ENCODE measurements around the gene RETREG1. TPM values are rescaled to one million over a fixed set of nuclear protein-coding genes. Genes with fewer than 3 reads are reported as not detected.

The RETREG1 gene
- total RNA-seq, 1 donor from 2014 or later = 3.0 TPM

DNA sequence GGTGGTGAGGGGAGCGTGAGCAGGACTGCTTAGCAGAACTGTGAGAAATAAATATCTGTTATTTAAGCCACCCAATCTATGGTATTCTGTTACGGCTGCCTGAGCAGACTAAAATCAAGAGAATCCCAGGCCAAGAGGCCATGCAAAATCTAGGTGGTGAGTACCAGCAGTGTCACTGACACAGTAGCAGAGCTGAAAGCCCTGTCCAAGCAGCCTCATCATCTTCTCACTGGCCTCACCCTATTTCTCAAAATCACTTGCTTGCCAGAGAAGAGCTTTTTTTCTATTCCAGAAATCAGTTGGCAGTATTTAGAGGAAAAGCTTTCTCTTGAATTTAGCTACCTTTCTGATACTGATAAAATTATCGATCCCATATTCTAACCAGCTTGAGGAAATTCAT is 68.0 kb downstream of the RETREG1 start:
- Mint-ChIP-seq H3K27ac (no peak overlapping the region), H3K9me3 (no peaks in the 10 kb centered on the region), H3K4me3 (no peak overlapping the region), H3K27me3 (ENCODE audit: insufficient read depth, low read depth) (no peaks in the 10 kb centered on the region), H3K36me3 (no peaks in the 10 kb centered on the region), H3K4me1 (no peaks in the 10 kb centered on the region)
- no peak for DNase-seq (ENCODE audit: low spot score)
- Histone ChIP-seq H2AFZ (replicated peaks) (no peak overlapping the region), H3K4me3 (no peak overlapping the region), H3K79me2 (ENCODE audit: low read depth) (no peaks in the 10 kb centered on the region), H3K9ac (no peak overlapping the region), H3K9me3 (ENCODE audit: low read depth) (no peaks in the 10 kb centered on the region), H3K4me1 (no peaks in the 10 kb centered on the region), H3K27me3 (no peaks in the 10 kb centered on the region), H3F3A (ENCODE audit: low read depth) (no peaks in the 10 kb centered on the region), H3K36me3 (no peaks in the 10 kb centered on the region), H4K20me1 (ENCODE audit: low read depth) (no peaks in the 10 kb centered on the region), H3K4me2 (no peak overlapping the region), H3K27ac (no peak overlapping the region)
- no peak for TF ChIP-seq EZH2phosphoT487 (IDR thresholded peaks at IDR 0.05)
- TF ChIP-seq, protein P1, sequence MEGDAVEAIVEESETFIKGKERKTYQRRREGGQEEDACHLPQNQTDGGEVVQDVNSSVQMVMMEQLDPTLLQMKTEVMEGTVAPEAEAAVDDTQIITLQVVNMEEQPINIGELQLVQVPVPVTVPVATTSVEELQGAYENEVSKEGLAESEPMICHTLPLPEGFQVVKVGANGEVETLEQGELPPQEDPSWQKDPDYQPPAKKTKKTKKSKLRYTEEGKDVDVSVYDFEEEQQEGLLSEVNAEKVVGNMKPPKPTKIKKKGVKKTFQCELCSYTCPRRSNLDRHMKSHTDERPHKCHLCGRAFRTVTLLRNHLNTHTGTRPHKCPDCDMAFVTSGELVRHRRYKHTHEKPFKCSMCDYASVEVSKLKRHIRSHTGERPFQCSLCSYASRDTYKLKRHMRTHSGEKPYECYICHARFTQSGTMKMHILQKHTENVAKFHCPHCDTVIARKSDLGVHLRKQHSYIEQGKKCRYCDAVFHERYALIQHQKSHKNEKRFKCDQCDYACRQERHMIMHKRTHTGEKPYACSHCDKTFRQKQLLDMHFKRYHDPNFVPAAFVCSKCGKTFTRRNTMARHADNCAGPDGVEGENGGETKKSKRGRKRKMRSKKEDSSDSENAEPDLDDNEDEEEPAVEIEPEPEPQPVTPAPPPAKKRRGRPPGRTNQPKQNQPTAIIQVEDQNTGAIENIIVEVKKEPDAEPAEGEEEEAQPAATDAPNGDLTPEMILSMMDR (IDR thresholded peaks at IDR 0.05) = no peak
- TF ChIP-seq EZH2 (IDR thresholded peaks at IDR 0.05) = no peak

- H3K27me3 Mint-ChIP-seq (ENCODE audit: insufficient read depth, low read depth) = no peaks in the 10 kb centered on the region
- H3K4me1 Mint-ChIP-seq = no peaks in the 10 kb centered on the region
- Histone ChIP-seq H2AFZ (replicated peaks) (no peak overlapping the region), H3K27ac (no peak overlapping the region), H4K20me1 (ENCODE audit: low read depth) (no peaks in the 10 kb centered on the region), H3K79me2 (ENCODE audit: low read depth) (no peaks in the 10 kb centered on the region), H3K9me3 (ENCODE audit: low read depth) (no peaks in the 10 kb centered on the region), H3K9ac (no peak overlapping the region), H3K4me1 (no peaks in the 10 kb centered on the region), H3K4me2 (no peak overlapping the region), H3K36me3 (no peaks in the 10 kb centered on the region), H3F3A (ENCODE audit: low read depth) (no peaks in the 10 kb centered on the region), H3K4me3 (no peak overlapping the region), H3K27me3 (no peaks in the 10 kb centered on the region)
- DNase-seq (ENCODE audit: low spot score) = no peak
- H3K9me3 Mint-ChIP-seq = no peaks in the 10 kb centered on the region
- TF ChIP-seq EZH2 (IDR thresholded peaks at IDR 0.05) = no peak
- no peak for TF ChIP-seq EZH2phosphoT487 (IDR thresholded peaks at IDR 0.05)
- TF ChIP-seq, protein P1 (IDR thresholded peaks at IDR 0.05) = no peak
- no peaks in the 10 kb centered on the region for H3K36me3 Mint-ChIP-seq
- H3K4me3 Mint-ChIP-seq = no peak overlapping the region
- no peak overlapping the region for H3K27ac Mint-ChIP-seq
These were observed 68.7 kb downstream of the RETREG1 start for GRCh38 chr5:16548115-16548514.

- Histone ChIP-seq H4K20me1 (ENCODE audit: low read depth) (no peaks in the 10 kb centered on the region), H3K27me3 (no peaks in the 10 kb centered on the region), H3K4me1 (no peaks in the 10 kb centered on the region), H3K36me3 (no peaks in the 10 kb centered on the region), H3K4me2 (no peak overlapping the region), H3K4me3 (no peak overlapping the region), H3K9ac (no peak overlapping the region), H3K9me3 (ENCODE audit: low read depth) (no peaks in the 10 kb centered on the region), H2AFZ (replicated peaks) (peak overlapping the region; percentile 2), H3K79me2 (ENCODE audit: low read depth) (no peaks in the 10 kb centered on the region), H3K27ac (no peak overlapping the region), H3F3A (ENCODE audit: low read depth) (no peaks in the 10 kb centered on the region)
- Mint-ChIP-seq H3K9me3 (no peaks in the 10 kb centered on the region), H3K27ac (no peak overlapping the region), H3K4me1 (no peaks in the 10 kb centered on the region), H3K36me3 (no peaks in the 10 kb centered on the region), H3K4me3 (no peak overlapping the region), H3K27me3 (ENCODE audit: insufficient read depth, low read depth) (no peaks in the 10 kb centered on the region)
- no peak for TF ChIP-seq EZH2phosphoT487 (IDR thresholded peaks at IDR 0.05)
- TF ChIP-seq, protein P1 (IDR thresholded peaks at IDR 0.05) = no peak
- TF ChIP-seq EZH2 (IDR thresholded peaks at IDR 0.05) = no peak
- no peak for DNase-seq (ENCODE audit: low spot score)
These were observed 69.5 kb downstream of the RETREG1 start for GRCh38 chr5:16547200-16547842.

Data from neural progenitor cell (in vitro differentiated cells).